AG04450 (cell line): Measurements from ENCODE around the gene FBXO7. TPM values are rescaled to one million over a fixed set of nuclear protein-coding genes. Genes with fewer than 3 reads are reported as not detected.

Source experiments
- CTCF ChIA-PET: fragments of 300-600, 350-600 bp; formaldehyde crosslinking; extraction: SDS; loops from one replicate; lab custom pipeline; 2022; ENCODE audit warnings: antibody characterized with exemption, inconsistent platforms; lab: Charles Lee
- POLR2A ChIA-PET: fragments of 350-600 bp; formaldehyde crosslinking; extraction: SDS; loops from one replicate; lab custom pipeline; 2021; ENCODE audit warnings: antibody characterized with exemption, inconsistent platforms; lab: Yijun Ruan, JAX
- DNase-seq: peaks from one replicate; pipeline ENCODE4 v3.0.0-alpha.2; 2011; ENCODE audit warnings: low read depth, low spot score
- H3K27ac ChIP-seq: one replicate; pipeline ENCODE4 v1.5.1; 2012; ENCODE audit warnings: low read depth, low read length, control low read depth
- H3K27me3 ChIP-seq: one replicate; pipeline ENCODE4 v1.6.0; 2012; ENCODE audit warnings: low read length; ENCODE audit not compliant: control insufficient read depth, insufficient read depth
- H3K4me3 ChIP-seq: 2 replicates; pipeline ENCODE4 v1.5.1; 2011; ENCODE audit warnings: mild to moderate bottlenecking, low read depth, low read length, control low read depth
- H3K9me3 ChIP-seq: 2 replicates; pipeline ENCODE4 v1.5.1; 2012; ENCODE audit warnings: low read length; ENCODE audit not compliant: control insufficient read depth, insufficient read depth
- polyA plus RNA-seq: library from polyadenylated mRNA; depleted of rRNA; stranded (reverse); fragments of >200 nt; gene quantifications from 2 replicates; pipeline ENCODE4 v1.2.3, GENCODE V29; 2011
- TF ChIP-seq, protein P1 (sequence below): IDR thresholded peaks from 2 replicates; pipeline ENCODE4 v1.5.1; 2011; ENCODE audit warnings: low read depth, low read length, control low read depth, inconsistent platforms

Gene FBXO7
- polyA plus RNA-seq, 1 experiment = 156 TPM

DNA sequence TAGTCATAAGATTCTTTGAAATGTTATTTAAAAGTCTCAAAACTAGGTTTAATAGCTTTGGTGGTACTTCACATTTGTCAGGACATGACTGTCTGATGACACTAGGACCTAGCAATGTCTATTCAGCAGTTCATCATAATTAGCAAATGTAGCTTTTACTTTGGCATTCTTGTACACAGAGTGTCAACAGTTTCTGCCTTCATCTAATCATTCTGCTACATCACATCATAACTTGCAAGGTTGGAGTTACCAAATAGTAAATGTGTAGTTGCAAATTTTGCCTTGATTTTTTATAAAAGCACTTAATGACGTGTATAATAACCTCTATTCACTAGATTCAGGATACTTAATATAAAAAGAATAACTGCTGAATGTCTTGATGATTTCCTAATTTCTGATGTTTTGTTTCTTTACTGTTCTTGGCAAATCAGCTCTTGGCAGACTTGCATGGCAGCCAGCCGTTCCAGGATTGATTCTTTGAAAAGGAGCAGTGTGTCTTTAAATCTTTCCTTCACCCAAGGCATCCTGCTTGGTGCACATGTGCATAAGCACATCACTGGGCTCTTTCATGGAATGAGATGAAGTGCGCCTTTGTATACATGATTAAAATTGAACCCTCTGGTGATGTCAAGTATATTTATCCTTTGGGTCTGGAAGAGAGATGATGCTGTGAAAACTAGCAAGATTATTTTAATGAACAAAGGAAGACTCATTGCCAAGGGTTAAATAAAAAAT is 12.2 kb downstream of the FBXO7 start:
- no peak overlapping the region for H3K4me3 ChIP-seq
- H3K27me3 ChIP-seq = no peaks in the 10 kb centered on the region
- ChIA-PET POLR2A (interaction anchor here (0.6 kb wide), 1 partner anchor 338 kb away, joined by 8 read pairs; no protein-coding TSS in a partner anchor), CTCF (interaction anchor here (0.6 to 1.6 kb wide), 8 partner anchors 9 to 996 kb away, joined by 3 to 8 read pairs (median 4); no protein-coding TSS in a partner anchor)
- no peaks in the 10 kb centered on the region for H3K9me3 ChIP-seq
- TF ChIP-seq, protein P1, sequence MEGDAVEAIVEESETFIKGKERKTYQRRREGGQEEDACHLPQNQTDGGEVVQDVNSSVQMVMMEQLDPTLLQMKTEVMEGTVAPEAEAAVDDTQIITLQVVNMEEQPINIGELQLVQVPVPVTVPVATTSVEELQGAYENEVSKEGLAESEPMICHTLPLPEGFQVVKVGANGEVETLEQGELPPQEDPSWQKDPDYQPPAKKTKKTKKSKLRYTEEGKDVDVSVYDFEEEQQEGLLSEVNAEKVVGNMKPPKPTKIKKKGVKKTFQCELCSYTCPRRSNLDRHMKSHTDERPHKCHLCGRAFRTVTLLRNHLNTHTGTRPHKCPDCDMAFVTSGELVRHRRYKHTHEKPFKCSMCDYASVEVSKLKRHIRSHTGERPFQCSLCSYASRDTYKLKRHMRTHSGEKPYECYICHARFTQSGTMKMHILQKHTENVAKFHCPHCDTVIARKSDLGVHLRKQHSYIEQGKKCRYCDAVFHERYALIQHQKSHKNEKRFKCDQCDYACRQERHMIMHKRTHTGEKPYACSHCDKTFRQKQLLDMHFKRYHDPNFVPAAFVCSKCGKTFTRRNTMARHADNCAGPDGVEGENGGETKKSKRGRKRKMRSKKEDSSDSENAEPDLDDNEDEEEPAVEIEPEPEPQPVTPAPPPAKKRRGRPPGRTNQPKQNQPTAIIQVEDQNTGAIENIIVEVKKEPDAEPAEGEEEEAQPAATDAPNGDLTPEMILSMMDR = no peak
- no peak overlapping the region for H3K27ac ChIP-seq
- DNase-seq = no peak

DNA sequence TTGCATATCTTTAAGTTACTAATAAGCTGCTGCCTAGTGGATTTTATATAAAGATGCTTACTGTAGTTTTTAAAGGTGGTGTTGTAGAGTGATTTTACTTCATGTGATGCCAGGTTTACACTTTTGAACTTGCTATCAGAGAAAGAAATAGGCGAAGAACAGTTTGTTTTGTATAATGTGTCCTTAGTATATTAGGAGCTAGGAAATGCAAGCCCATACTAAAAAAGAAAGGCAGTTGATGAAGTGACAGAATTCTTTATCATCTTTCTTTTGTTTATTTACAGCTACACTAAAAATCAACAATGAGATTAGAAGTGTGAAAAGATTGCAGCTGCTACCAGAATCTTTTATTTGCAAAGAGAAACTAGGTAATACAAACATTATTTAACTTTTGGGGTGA is 12.8 kb downstream of the FBXO7 start:
- no peaks in the 10 kb centered on the region for H3K9me3 ChIP-seq
- H3K27ac ChIP-seq = no peak overlapping the region
- TF ChIP-seq, protein P1 = no peak
- no peaks in the 10 kb centered on the region for H3K27me3 ChIP-seq
- CTCF ChIA-PET = interaction anchor here (0.7 to 1.3 kb wide), 2 partner anchors 9 to 42 kb away, joined by 3 to 6 read pairs; no protein-coding TSS in a partner anchor
- no peak for DNase-seq
- H3K4me3 ChIP-seq = no peak overlapping the region
- POLR2A ChIA-PET = no interaction called here

DNA sequence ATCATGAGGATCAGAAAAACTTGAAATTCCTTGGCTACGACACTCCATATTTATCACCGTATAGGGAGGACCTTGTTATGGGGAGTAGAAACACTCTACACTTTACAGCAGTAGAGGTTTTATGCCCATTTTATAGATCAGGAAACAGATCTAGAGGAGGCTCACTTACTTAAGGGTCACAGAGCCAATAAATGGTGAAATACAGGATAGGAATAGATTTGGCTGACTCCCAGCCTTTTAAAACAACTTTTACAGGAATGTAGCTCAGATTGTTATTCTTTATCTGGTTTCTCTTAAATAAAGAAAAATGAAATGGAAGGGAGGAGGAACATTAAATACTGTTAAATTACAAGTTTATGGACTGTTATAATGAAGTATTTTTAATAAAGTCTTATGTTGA is 14.8 kb downstream of the FBXO7 start:
- H3K27ac ChIP-seq = no peak overlapping the region
- H3K27me3 ChIP-seq = no peaks in the 10 kb centered on the region
- no peak for DNase-seq
- H3K9me3 ChIP-seq = no peaks in the 10 kb centered on the region
- ChIA-PET POLR2A (no interaction called here), CTCF (no interaction called here)
- TF ChIP-seq, protein P1 = no peak
- no peak overlapping the region for H3K4me3 ChIP-seq

DNA sequence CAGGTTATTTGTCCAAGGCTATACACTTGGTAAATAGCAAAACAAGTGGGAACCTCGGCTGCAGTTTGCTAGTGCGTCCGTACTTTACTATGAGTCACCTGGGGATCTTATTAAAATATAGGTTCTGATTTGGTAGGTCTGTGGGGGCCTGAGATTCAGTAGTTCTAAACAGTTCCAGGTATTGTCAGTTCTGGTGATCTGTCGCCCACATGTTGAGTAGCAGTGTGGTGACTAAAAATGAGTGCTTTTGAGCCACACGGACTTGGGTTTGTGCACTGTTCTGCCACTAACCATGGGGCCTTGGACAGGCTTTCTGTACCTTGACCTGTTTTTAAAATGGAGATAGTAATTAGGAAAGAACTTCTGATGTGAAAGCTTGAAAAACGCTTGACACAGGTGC is 15.7 kb downstream of the FBXO7 start:
- TF ChIP-seq, protein P1 = no peak
- H3K27ac ChIP-seq = no peak overlapping the region
- no peaks in the 10 kb centered on the region for H3K27me3 ChIP-seq
- DNase-seq = no peak
- ChIA-PET CTCF (interaction anchor here (0.8 to 1.1 kb wide), 3 partner anchors 15 to 520 kb away, joined by 3 to 4 read pairs (median 3); no protein-coding TSS in a partner anchor), POLR2A (no interaction called here)
- H3K4me3 ChIP-seq = no peak overlapping the region
- H3K9me3 ChIP-seq = no peaks in the 10 kb centered on the region

DNA sequence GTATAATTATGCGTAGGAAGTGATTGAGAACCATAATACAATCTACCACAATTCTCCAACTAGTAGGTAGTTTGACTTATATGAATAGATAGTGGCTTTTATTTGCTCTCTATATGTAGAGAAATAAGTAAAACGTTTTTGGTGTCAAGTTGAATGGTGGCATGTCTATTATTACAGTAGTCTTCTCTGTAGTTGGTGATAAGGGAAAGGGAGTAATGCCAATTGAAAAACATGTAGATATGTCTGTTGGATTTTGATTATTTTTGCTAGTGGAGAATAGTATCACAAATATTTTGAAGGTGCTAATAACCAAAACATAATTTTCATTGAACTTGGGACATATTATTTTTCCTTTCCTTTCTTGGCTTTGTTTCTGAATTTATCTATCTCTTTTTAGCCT is 17.5 kb downstream of the FBXO7 start:
- DNase-seq = no peak
- POLR2A ChIA-PET = no interaction called here
- no peaks in the 10 kb centered on the region for H3K9me3 ChIP-seq
- CTCF ChIA-PET = no interaction called here
- H3K27ac ChIP-seq = no peak overlapping the region
- no peaks in the 10 kb centered on the region for H3K27me3 ChIP-seq
- TF ChIP-seq, protein P1 = no peak
- H3K4me3 ChIP-seq = no peak overlapping the region
